Spinal cord (tissue), 10 donors: ENCODE data around the gene SIN3B. TPM values are rescaled to one million over a fixed set of nuclear protein-coding genes. Genes with fewer than 3 reads are reported as not detected.

ENCODE experiments used
- DNase-seq, 6 donors: peaks; one replicate each; pipeline versions ENCODE4 v3.0.0 to v3.0.0-alpha.2; 2013 to 2015; ENCODE audit warnings: low spot score in 6 of 6, low read depth in 4 of 6
- H3K27ac ChIP-seq: one replicate; pipeline ENCODE4 v1.5.1; 2013; ENCODE audit warnings: low read depth, low read length, control low read depth
- H3K27me3 ChIP-seq: one replicate; pipeline ENCODE4 v1.6.1; 2013; ENCODE audit warnings: low read length; ENCODE audit not compliant: control insufficient read depth, insufficient read depth
- H3K36me3 ChIP-seq: one replicate; pipeline ENCODE4 v1.6.1; 2013; ENCODE audit warnings: low read length; ENCODE audit not compliant: control insufficient read depth, insufficient read depth
- H3K4me1 ChIP-seq: one replicate; pipeline ENCODE4 v1.6.1; 2013; ENCODE audit warnings: low read length; ENCODE audit not compliant: control insufficient read depth, insufficient read depth
- H3K4me3 ChIP-seq: one replicate; pipeline ENCODE4 v1.5.1; 2013; ENCODE audit warnings: low read depth, low read length, control low read depth
- H3K9me3 ChIP-seq: one replicate; pipeline ENCODE4 v1.6.1; 2013; ENCODE audit warnings: low read length; ENCODE audit not compliant: control insufficient read depth, insufficient read depth
- WGBS: methylation state at CpG from one replicate; pipeline ENCODE4 v1.1.5; 2013; ENCODE audit warnings: missing lambda C conversion rate; ENCODE audit not compliant: insufficient coverage; 5-methylcytosine and 5-hydroxymethylcytosine counted together
- polyA plus RNA-seq, 2 donors: library from polyadenylated mRNA; unstranded; fragments of 120-200 nt; gene quantifications; one replicate each; pipeline ENCODE4 v1.2.1, GENCODE V29; 2013; ENCODE audit not compliant: insufficient read length in 2 of 2
- total RNA-seq, 2 donors: library from RNA; depleted of rRNA in 1 of 2; stranded (reverse); fragments of 120-200 nt in 1 of 2; fragments of >200 nt in 1 of 2; gene quantifications; one replicate each; pipeline versions ENCODE4 v1.2.3 to v1.2.4, GENCODE V29; 2013 to 2014
- donor health status: healthy.

Gene SIN3B
- total and polyA plus RNA-seq, 4 donors = 33.5 to 106 (median 62.1) TPM

DNA sequence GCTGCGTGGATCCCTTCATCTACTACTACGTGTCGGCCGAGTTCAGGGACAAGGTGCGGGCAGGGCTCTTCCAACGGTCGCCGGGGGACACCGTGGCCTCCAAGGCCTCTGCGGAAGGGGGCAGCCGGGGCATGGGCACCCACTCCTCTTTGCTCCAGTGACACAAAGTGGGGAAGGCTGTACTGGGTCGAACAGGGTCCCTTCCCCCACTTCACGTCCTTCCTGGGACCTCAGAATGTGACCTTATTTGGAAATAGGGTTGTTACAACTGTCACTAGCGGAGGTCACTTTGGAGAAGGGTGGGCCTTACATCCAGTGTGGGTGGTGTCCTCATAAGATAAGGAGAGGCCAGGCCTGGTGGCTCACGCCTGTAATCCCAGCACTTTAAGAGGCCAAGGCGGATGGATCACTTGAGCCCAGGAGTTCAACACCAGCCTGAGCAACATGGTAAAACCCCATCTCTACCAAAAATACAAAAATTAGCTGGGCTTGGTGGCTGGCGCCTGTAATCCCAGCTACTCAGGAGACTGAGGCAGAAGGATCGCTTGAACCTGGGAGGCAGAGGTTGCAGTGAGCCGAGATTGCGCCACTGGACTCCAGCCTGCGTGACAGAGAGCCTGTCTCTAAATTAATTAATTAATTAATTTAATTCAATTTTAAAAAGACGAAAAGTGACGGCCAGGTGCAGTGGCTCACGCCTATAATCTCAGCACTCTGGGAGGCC is 61.4 kb downstream of the SIN3B start:
- no peak overlapping the region for H3K4me3 ChIP-seq
- H3K27me3 ChIP-seq = peaks cover 2% of the 10 kb centered on the region
- H3K9me3 ChIP-seq = no peaks in the 10 kb centered on the region
- WGBS = 100% methylated on average over 6 of the region's 24 CpGs
- peaks cover 17% of the 10 kb centered on the region for H3K4me1 ChIP-seq
- peaks cover 11% of the 10 kb centered on the region for H3K36me3 ChIP-seq
- H3K27ac ChIP-seq = no peak overlapping the region
- no peak for DNase-seq

DNA sequence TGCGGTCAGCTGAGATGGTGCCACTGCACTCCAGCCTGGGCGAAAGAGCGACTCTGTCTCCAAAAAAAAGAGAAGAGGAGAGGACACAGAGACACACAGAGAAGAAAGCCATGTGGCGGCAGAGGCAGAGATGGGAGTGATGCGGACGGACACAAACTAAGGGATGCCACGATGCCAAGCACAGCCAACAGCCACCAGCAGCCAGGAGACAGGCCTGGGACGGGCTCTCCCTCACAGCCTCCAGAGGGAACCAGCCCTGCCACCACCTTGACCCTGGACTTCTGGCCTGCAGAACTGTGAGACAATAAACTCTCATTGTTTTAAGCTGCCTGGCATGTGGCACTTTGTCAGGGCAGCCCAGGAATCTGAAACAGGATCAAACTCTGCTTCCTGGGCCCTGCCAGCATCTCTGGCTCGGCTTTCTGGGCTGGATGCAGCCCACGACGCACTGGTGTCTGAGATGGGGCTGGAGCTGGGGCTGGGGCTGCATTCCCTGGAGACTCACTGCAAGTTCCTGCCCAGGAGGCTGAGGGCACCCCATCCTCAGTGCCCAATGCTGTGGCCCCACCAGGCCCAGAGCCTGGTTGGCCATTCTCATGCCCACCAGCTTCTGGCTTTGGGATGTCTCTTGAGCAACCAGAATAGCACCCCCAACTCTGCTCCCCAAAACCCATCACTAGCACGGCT is 62.6 kb downstream of the SIN3B start:
- H3K4me3 ChIP-seq = no peak overlapping the region
- peaks cover 11% of the 10 kb centered on the region for H3K36me3 ChIP-seq
- WGBS = 90% methylated on average over 11 of the region's 12 CpGs
- H3K9me3 ChIP-seq = no peaks in the 10 kb centered on the region
- peaks cover 10% of the 10 kb centered on the region for H3K27me3 ChIP-seq
- H3K4me1 ChIP-seq = peaks cover 26% of the 10 kb centered on the region
- no peak overlapping the region for H3K27ac ChIP-seq
- no peak for DNase-seq

DNA sequence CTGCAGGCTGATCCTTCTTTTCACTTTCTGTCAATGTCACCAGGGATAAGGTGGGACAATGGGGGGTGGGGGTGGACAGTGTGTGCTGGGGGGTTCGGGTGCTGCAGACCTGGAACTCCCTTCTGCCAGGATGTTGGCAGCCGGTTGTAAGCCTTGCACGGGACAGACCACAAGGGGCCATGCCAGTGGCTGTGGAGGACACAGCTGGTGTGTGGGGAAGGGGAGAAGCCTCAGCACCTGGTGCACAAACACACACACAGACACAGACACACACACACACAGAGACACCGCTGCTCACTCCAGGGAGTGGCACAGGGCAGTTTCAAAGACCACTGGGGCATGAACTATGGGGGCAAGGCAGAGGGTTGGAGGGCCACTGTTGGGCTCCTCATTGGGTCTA is 63.2 kb downstream of the SIN3B start:
- no peak overlapping the region for H3K4me3 ChIP-seq
- no peak overlapping the region for H3K27ac ChIP-seq
- WGBS = no CpG with 5 or more reads among the region's 4 CpGs
- no peak for DNase-seq
- H3K9me3 ChIP-seq = no peaks in the 10 kb centered on the region
- H3K27me3 ChIP-seq = peaks cover 10% of the 10 kb centered on the region
- H3K36me3 ChIP-seq = peaks cover 11% of the 10 kb centered on the region
- peaks cover 23% of the 10 kb centered on the region for H3K4me1 ChIP-seq

GRCh38 chr19:16892868-16893685 is 63.9 kb downstream of the SIN3B start:
- Histone ChIP-seq H3K27me3 (peaks cover 10% of the 10 kb centered on the region), H3K4me1 (peaks cover 23% of the 10 kb centered on the region), H3K4me3 (no peak overlapping the region), H3K27ac (no peak overlapping the region), H3K9me3 (no peaks in the 10 kb centered on the region), H3K36me3 (peaks cover 11% of the 10 kb centered on the region)
- no peak for DNase-seq
- WGBS = 90% methylated on average over 10 of the region's 19 CpGs

GRCh38 chr19:16893686-16893989 is 64.4 kb downstream of the SIN3B start:
- peaks cover 22% of the 10 kb centered on the region for H3K4me1 ChIP-seq
- no peaks in the 10 kb centered on the region for H3K9me3 ChIP-seq
- H3K27me3 ChIP-seq = peaks cover 10% of the 10 kb centered on the region
- DNase-seq = no peak
- 69% methylated on average over 14 of the region's 14 CpGs for WGBS
- H3K27ac ChIP-seq = no peak overlapping the region
- H3K36me3 ChIP-seq = peaks cover 11% of the 10 kb centered on the region
- no peak overlapping the region for H3K4me3 ChIP-seq

DNA sequence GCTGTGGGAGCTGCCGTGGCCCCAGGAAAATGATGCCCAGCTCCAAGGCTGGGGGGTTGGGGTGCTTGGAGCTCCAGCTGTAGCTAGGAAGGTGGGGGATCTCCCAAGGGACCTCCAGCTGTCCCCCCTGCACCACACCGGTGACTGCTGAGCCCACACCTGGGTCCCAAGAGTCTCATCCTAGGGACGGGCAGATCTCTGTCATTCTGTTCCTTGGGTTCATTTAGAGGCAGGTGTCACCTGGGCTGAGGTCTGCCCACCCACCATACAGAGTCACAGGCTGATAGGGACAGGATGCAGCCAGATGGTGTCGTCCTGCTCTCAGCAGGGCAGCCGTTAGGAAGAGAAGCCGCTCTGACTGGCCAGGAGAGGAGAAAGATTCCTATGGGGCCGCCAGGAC is 64.9 kb downstream of the SIN3B start:
- DNase-seq = no peak
- peaks cover 10% of the 10 kb centered on the region for H3K27me3 ChIP-seq
- H3K4me3 ChIP-seq = no peak overlapping the region
- WGBS = 68% methylated on average over 6 of the region's 7 CpGs
- no peaks in the 10 kb centered on the region for H3K9me3 ChIP-seq
- H3K36me3 ChIP-seq = peaks cover 11% of the 10 kb centered on the region
- H3K27ac ChIP-seq = no peak overlapping the region
- H3K4me1 ChIP-seq = peaks cover 18% of the 10 kb centered on the region

DNA sequence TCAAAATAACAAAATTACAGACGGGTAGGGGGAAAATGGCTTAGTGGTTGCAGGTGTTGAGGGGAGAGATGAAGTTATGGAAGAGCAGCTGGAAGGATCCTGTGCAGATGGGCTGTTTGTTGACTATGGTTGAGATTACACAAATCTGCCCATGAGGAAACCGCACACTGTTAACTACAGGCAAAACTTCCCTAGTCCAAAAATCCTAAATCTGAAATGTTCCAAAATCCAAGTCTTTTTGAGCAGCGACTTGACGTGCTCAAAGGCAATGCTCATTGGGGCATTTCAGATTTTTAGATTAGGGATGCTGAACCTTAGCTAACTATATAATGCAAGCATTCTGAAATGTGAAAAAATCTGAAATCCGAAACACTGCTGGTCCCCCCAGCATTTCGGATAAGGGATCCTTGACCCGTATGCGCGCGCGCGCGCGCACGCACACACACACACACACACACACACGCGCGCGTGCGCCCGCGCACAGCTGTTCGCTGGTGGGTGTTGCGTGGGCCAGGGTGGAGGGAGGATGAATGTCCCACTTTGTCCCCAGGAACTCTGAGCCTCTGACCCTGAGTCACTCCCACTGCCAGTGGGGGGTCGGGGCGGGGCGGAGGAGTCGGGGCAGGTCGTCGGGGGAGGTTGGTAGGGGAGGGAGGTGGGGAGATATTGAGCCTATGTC is 66.4 kb downstream of the SIN3B start:
- WGBS = no CpG with 5 or more reads among the region's 30 CpGs
- no peak overlapping the region for H3K4me3 ChIP-seq

DNA sequence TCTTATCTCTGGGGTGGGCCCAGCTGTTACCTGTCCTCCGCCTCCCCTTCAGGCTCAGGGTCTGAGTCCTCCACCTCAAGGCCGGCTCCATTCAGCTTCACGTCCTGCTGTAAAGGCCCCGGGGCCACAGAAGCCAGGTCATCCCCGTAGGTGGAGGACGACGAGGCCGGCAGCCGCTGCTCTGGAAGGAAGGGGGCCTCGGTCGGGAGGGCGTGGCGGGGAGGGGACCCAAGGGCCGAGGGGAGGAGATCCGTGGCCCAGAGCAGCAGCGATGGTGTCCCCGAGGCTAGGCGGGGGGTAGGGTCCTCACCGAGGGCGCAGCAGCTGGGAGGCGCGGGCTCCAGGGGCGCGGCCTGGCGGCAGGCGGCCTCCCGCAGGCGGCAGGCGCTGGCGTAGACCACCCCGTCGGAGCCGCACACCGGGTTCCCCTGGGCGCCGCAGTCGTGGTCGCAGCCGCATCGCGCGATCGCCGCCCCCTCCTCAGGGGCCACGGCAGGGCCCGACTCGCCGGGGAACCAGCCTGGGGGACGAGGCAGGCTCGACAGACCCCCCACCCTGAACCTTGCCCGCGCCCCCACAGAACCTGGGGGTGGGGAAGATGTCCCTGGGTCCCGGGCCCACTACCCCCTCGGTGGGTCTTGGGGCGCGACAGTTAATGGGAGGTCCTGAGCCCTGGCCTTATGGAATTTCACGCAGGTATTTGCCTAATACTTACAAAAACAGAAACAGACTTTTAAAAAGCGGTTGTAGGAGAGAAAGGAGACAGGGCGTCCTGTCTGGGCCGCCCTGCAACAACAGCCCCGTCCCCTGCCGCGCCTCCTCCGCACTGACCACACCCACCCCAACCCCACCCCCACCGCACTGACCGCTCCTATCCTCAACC is 67.2 kb downstream of the SIN3B start:
- Histone ChIP-seq H3K9me3 (no peaks in the 10 kb centered on the region), H3K4me3 (peak overlapping the region; percentile 43), H3K27ac (peak overlapping the region; percentile 61), H3K36me3 (peaks cover 9% of the 10 kb centered on the region), H3K27me3 (peaks cover 10% of the 10 kb centered on the region), H3K4me1 (peaks cover 21% of the 10 kb centered on the region)
- 2% methylated on average over 53 of the region's 66 CpGs for WGBS
- peak in 1 of 6 donors; percentile 21 for DNase-seq

More for the DNA sequence above, 66.4 kb downstream of the SIN3B start:
- H3K4me1 ChIP-seq = peaks cover 17% of the 10 kb centered on the region
- peaks cover 9% of the 10 kb centered on the region for H3K36me3 ChIP-seq
- H3K27me3 ChIP-seq = peaks cover 10% of the 10 kb centered on the region
- no peak overlapping the region for H3K27ac ChIP-seq
- H3K9me3 ChIP-seq = no peaks in the 10 kb centered on the region
- DNase-seq = peak in 2 of 6 donors; percentile 39 to 56
